ENCODE results near the gene CFAP58.

Gene CFAP58

GRCh38 chr10:104314591-104315485 is 38.8 kb upstream of the CFAP58 start:
- H2AFZ ChIP-seq (ENCODE audit: low read depth): no peak overlapping the region
- H3K79me2 ChIP-seq (ENCODE audit: insufficient read depth, low read depth): no peaks in the 10 kb centered on the region
- H3K4me2 ChIP-seq: no peak overlapping the region
- H3K27ac ChIP-seq: no peak overlapping the region
- no peak overlapping the region for H3K4me3 ChIP-seq (IDR thresholded peaks at IDR 0.05; ENCODE audit: insufficient read depth, low read depth, low read length)
- no peaks in the 10 kb centered on the region for H3K4me1 ChIP-seq (ENCODE audit: low read depth, poor library complexity, severe bottlenecking)
- no peaks in the 10 kb centered on the region for H3K36me3 ChIP-seq (ENCODE audit: insufficient read depth)
- no peaks in the 10 kb centered on the region for H4K20me1 ChIP-seq (ENCODE audit: insufficient read depth)
- TF ChIP-seq CTCF (conservative IDR thresholded peaks at IDR 0.05; ENCODE audit: low read depth, low read length): no peak
- H3K9ac ChIP-seq: no peak overlapping the region
- no peaks in the 10 kb centered on the region for H3K27me3 ChIP-seq (ENCODE audit: insufficient read depth, low read depth)

GRCh38 chr10:104315486-104315921 is 38.1 kb upstream of the CFAP58 start:
- Histone ChIP-seq H3K27me3 (ENCODE audit: insufficient read depth, low read depth) (no peaks in the 10 kb centered on the region), H2AFZ (ENCODE audit: low read depth) (no peak overlapping the region), H3K79me2 (ENCODE audit: insufficient read depth, low read depth) (no peaks in the 10 kb centered on the region), H4K20me1 (ENCODE audit: insufficient read depth) (no peaks in the 10 kb centered on the region), H3K4me3 (IDR thresholded peaks at IDR 0.05; ENCODE audit: insufficient read depth, low read depth, low read length) (no peak overlapping the region), H3K36me3 (ENCODE audit: insufficient read depth) (no peaks in the 10 kb centered on the region), H3K4me2 (no peak overlapping the region), H3K9ac (no peak overlapping the region), H3K4me1 (ENCODE audit: low read depth, poor library complexity, severe bottlenecking) (no peaks in the 10 kb centered on the region), H3K27ac (no peak overlapping the region)
- TF ChIP-seq CTCF (conservative IDR thresholded peaks at IDR 0.05; ENCODE audit: low read depth, low read length): no peak

DNA sequence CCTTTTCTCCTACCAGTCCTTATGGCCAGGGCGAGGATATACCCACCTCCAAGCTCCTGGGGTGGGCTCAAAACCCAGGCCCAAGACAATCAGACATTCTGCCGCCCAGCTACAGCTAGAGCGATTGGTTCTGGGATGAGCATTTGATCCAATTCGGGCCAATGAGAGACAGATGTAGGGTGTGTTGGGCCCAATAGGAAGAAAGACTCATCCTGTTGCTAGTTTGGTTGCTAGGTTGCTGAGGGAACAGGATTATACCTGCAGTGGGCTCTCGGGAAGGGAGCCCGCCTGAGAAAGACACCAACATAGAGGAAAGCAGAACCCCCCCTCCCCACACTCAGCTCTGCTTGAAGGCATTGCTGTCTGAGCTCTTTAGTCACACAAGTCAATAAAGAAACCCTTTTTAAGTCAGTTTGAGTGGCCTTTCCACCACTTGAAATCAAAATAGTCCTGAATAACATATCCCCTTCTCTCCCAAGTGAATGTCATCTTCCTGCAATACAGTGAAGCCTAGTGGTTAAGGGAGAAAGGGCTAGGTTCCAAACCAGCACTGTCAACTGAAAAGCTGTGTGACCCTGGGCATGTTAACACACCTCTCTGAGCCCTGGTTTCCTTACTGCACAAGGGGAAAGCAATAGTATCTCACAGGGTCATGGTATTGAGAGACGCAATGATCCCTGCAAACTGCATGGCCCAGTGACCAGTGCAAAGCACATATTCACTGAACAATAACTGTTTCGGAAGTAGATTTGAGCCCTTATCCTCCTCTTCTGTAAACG is 37.1 kb upstream of the CFAP58 start:
- Histone ChIP-seq H2AFZ (ENCODE audit: low read depth) (no peak overlapping the region), H3K4me2 (no peak overlapping the region), H4K20me1 (ENCODE audit: insufficient read depth) (no peaks in the 10 kb centered on the region), H3K36me3 (ENCODE audit: insufficient read depth) (no peaks in the 10 kb centered on the region), H3K4me3 (IDR thresholded peaks at IDR 0.05; ENCODE audit: insufficient read depth, low read depth, low read length) (no peak overlapping the region), H3K27me3 (ENCODE audit: insufficient read depth, low read depth) (no peaks in the 10 kb centered on the region), H3K9ac (no peak overlapping the region), H3K79me2 (ENCODE audit: insufficient read depth, low read depth) (no peaks in the 10 kb centered on the region), H3K27ac (no peak overlapping the region), H3K4me1 (ENCODE audit: low read depth, poor library complexity, severe bottlenecking) (peaks cover under 1% of the 10 kb centered on the region)
- no peak for TF ChIP-seq CTCF (conservative IDR thresholded peaks at IDR 0.05; ENCODE audit: low read depth, low read length)

- TF ChIP-seq CTCF (conservative IDR thresholded peaks at IDR 0.05; ENCODE audit: low read depth, low read length): no peak
- Histone ChIP-seq H3K36me3 (ENCODE audit: insufficient read depth) (no peaks in the 10 kb centered on the region), H3K9ac (no peak overlapping the region), H3K27ac (no peak overlapping the region), H4K20me1 (ENCODE audit: insufficient read depth) (no peaks in the 10 kb centered on the region), H2AFZ (ENCODE audit: low read depth) (no peak overlapping the region), H3K79me2 (ENCODE audit: insufficient read depth, low read depth) (no peaks in the 10 kb centered on the region), H3K4me3 (IDR thresholded peaks at IDR 0.05; ENCODE audit: insufficient read depth, low read depth, low read length) (no peak overlapping the region), H3K4me2 (no peak overlapping the region), H3K27me3 (ENCODE audit: insufficient read depth, low read depth) (no peaks in the 10 kb centered on the region), H3K4me1 (ENCODE audit: low read depth, poor library complexity, severe bottlenecking) (peaks cover 7% of the 10 kb centered on the region)
These were observed 36.3 kb upstream of the CFAP58 start for GRCh38 chr10:104317269-104317710.
